Ascending aorta (tissue), 2 donors: ENCODE results near the gene NUDT13. TPM values are rescaled to one million over a fixed set of nuclear protein-coding genes. Genes with fewer than 3 reads are reported as not detected.

Experiments
- DNase-seq, 2 donors: peaks; one replicate each; pipeline ENCODE4 v3.0.0-alpha.2; 2019; ENCODE audit warnings: low spot score in 2 of 2
- H3K27ac ChIP-seq, 2 donors: fragments of 200-600 bp; sonication (generic); one replicate each; pipeline ENCODE4 v1.5.1; 2016 to 2017; ENCODE audit warnings: mild to moderate bottlenecking in 1 of 2
- H3K27me3 ChIP-seq: fragments of 200-600 bp; sonication (generic); one replicate; pipeline ENCODE4 v1.5.1; 2017
- H3K36me3 ChIP-seq, 2 donors: fragments of 200-600 bp; sonication (generic); one replicate each; pipeline ENCODE4 v1.5.1; 2016
- H3K4me1 ChIP-seq, 2 donors: fragments of 200-600 bp; sonication (generic); one replicate each; pipeline ENCODE4 v1.5.1; 2016 to 2017; ENCODE audit warnings: mild to moderate bottlenecking in 1 of 2
- H3K4me3 ChIP-seq, 2 donors: fragments of 200-600 bp; sonication (generic); one replicate each; pipeline ENCODE4 v1.5.1; 2016 to 2017; ENCODE audit warnings: mild to moderate bottlenecking in 1 of 2
- H3K9me3 ChIP-seq, 2 donors: fragments of 200-600 bp; sonication (generic); one replicate each; pipeline ENCODE4 v1.5.1; 2016
- CTCF ChIP-seq, 3 experiments: fragments of 200-600 bp in 2 of 3; fragments of 450-650 bp in 1 of 3; sonication (generic) in 2 of 3; IDR thresholded peaks; one replicate each; pipeline ENCODE4 v1.5.1; 2016 to 2019; ENCODE audit warnings: antibody characterized with exemption in 3 of 3, mild to moderate bottlenecking in 1 of 3, moderate library complexity in 1 of 3
- intact Hi-C: fragments of 100-400 bp; cut with DNase I; formaldehyde crosslinking; loops from one replicate; pipeline ENCODE4 v1.15.1; 2023
- total RNA-seq: library from RNA; depleted of rRNA; stranded (reverse); fragments of >200 nt; gene quantifications from one replicate; pipeline ENCODE4 v1.1.0, GENCODE V29; 2016

NUDT13 gene
- total RNA-seq, 1 donor from 2014 or later: 7.6 TPM

GRCh38 chr10:73075829-73076228 lies 34.4 kb upstream of the NUDT13 start:
- H3K4me1 ChIP-seq: peaks cover 0 to 10% of the 10 kb centered on the region in 2 donors
- no peak for DNase-seq
- intact Hi-C loops: no loop called here
- peak overlapping the region; percentile 71 to 75 for H3K27ac ChIP-seq
- H3K4me3 ChIP-seq: no peak overlapping the region
- H3K36me3 ChIP-seq: peaks cover 6 to 29% of the 10 kb centered on the region in 2 donors
- TF ChIP-seq CTCF (IDR thresholded peaks at IDR 0.05): no peak
- no peaks in the 10 kb centered on the region for H3K27me3 ChIP-seq
- H3K9me3 ChIP-seq: no peaks in the 10 kb centered on the region

GRCh38 chr10:73076360-73077183 lies 33.7 kb upstream of the NUDT13 start:
- peak overlapping the region; percentile 41 for H3K4me3 ChIP-seq
- DNase-seq: peak in 1 of 2 donors; percentile 68

GRCh38 chr10:73079779-73080541 lies 30.3 kb upstream of the NUDT13 start:
- Histone ChIP-seq H3K27me3 (no peaks in the 10 kb centered on the region), H3K36me3 (peaks cover 0 to 3% of the 10 kb centered on the region in 2 donors), H3K4me1 (peaks cover 5 to 13% of the 10 kb centered on the region in 2 donors), H3K9me3 (no peaks in the 10 kb centered on the region), H3K27ac (no peak overlapping the region), H3K4me3 (no peak overlapping the region)
- no peak for DNase-seq
- no peak for TF ChIP-seq CTCF (IDR thresholded peaks at IDR 0.05)
- intact Hi-C loops: no loop called here

More at GRCh38 chr10:73076360-73077183, 33.7 kb upstream of the NUDT13 start:
- Histone ChIP-seq H3K9me3 (no peaks in the 10 kb centered on the region), H3K36me3 (peaks cover 6 to 21% of the 10 kb centered on the region in 2 donors), H3K27me3 (no peaks in the 10 kb centered on the region), H3K4me1 (peaks cover 0 to 10% of the 10 kb centered on the region in 2 donors), H3K27ac (peak overlapping the region; percentile 71 to 75)
- TF ChIP-seq CTCF (IDR thresholded peaks at IDR 0.05): no peak
- intact Hi-C loops: no loop called here

GRCh38 chr10:73083221-73083620 lies 27.0 kb upstream of the NUDT13 start:
- no peaks in the 10 kb centered on the region for H3K9me3 ChIP-seq
- intact Hi-C loops: no loop called here
- peaks cover 3 to 5% of the 10 kb centered on the region in 2 donors for H3K4me1 ChIP-seq
- no peaks in the 10 kb centered on the region for H3K27me3 ChIP-seq
- peaks cover 0 to 3% of the 10 kb centered on the region in 2 donors for H3K36me3 ChIP-seq
- peak overlapping the region in 1 of 2 donors; percentile 46 for H3K27ac ChIP-seq
- DNase-seq: no peak
- peak overlapping the region in 1 of 2 donors; percentile 24 for H3K4me3 ChIP-seq
- no peak for TF ChIP-seq CTCF (IDR thresholded peaks at IDR 0.05)

GRCh38 chr10:73084209-73084608 lies 26.0 kb upstream of the NUDT13 start:
- H3K27me3 ChIP-seq: no peaks in the 10 kb centered on the region
- no peak overlapping the region for H3K4me3 ChIP-seq
- peak overlapping the region in 1 of 2 donors; percentile 1 for H3K27ac ChIP-seq
- TF ChIP-seq CTCF (IDR thresholded peaks at IDR 0.05): no peak
- peaks cover 0 to 3% of the 10 kb centered on the region in 2 donors for H3K36me3 ChIP-seq
- DNase-seq: no peak
- no peaks in the 10 kb centered on the region for H3K9me3 ChIP-seq
- H3K4me1 ChIP-seq: peaks cover 3 to 5% of the 10 kb centered on the region in 2 donors
- intact Hi-C loops: no loop called here
